Mucosa of descending colon (tissue), 3 donors: ENCODE data around the gene HLX. TPM values are rescaled to one million over a fixed set of nuclear protein-coding genes. Genes with fewer than 3 reads are reported as not detected.

ENCODE experiments used
- ATAC-seq: fragments of 200-7000 bp; cut with Tn5 transposase; one replicate; pipeline ENCODE4 v1.9.1; 2020; ENCODE audit warnings: mild to moderate bottlenecking, moderate library complexity
- DNase-seq, 3 donors: peaks; one replicate each; pipeline ENCODE4 v3.0.0-alpha.2; 2020
- H3K36me3 ChIP-seq: fragments of 200-600 bp; one replicate; pipeline ENCODE4 v1.8.0; 2021; ENCODE audit warnings: low read depth, mild to moderate bottlenecking
- H3K4me1 ChIP-seq: fragments of 200-600 bp; one replicate; pipeline ENCODE4 v1.8.0; 2021; ENCODE audit warnings: low read depth, mild to moderate bottlenecking
- H3K4me3 ChIP-seq: fragments of 200-600 bp; one replicate; pipeline ENCODE4 v1.8.0; 2021; ENCODE audit warnings: mild to moderate bottlenecking
- H3K9me3 ChIP-seq: fragments of 200-600 bp; one replicate; pipeline ENCODE4 v1.8.0; 2021; ENCODE audit warnings: mild to moderate bottlenecking
- intact Hi-C, 2 donors: fragments of 100-400 bp; cut with DNase I in 1 of 2; cut with micrococcal nuclease in 1 of 2; formaldehyde crosslinking; loops; one replicate each; pipeline versions ENCODE4 v1.11.0 to v1.11.1; 2022; cut with DNase I, micrococcal nuclease
- total RNA-seq, 3 donors: library from RNA; stranded (reverse); fragmentation: NEBNext Ultra II Directional in 2 of 3; extraction: Animal tissue kit (Norgen Biotek cat#: 25700) in 2 of 3; gene quantifications; one replicate each; pipeline versions ENCODE4 v1.2.1 to v1.2.4, GENCODE V29; 2021 to 2023
- TF ChIP-seq, protein P1 (sequence below): fragments of 200-600 bp; IDR thresholded peaks from one replicate; pipeline ENCODE4 v1.8.0; 2022; ENCODE audit warnings: antibody characterized with exemption, mild to moderate bottlenecking
- donor health status: DM: no; HTN: no; CAD: no; lungs with moderate emphysema.
- donor health status: DM: no; HTN: no; CAD: no.
- donor health status: DM: no; HTN: yes; CAD: no.

HLX gene
- total RNA-seq, 3 donors from 2014 or later: 2.6 to 43.4 (median 6.2) TPM

DNA sequence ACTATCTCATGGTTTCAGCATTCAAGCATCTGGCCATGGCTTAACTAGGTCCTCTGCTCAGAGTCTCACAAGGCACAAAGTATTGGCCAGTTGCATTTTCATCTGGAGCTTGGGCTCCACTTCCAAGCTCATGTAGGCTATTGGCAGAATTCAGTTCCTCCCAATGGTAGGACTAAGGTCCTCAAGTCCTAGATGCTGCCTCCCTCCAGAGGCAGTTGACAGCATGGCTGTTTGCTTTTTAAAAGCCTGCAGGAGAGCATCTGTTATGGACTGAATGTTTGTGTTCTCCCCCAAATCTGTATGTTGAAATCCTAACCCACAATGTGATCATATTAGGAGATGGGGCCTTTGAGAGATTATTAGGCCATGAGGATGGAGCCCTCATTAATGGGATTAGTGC lies 38.0 kb upstream of the HLX start:
- DNase-seq (no peak), ATAC-seq (no peak)
- intact Hi-C loops: no loop called here
- no peaks in the 10 kb centered on the region for H3K9me3 ChIP-seq
- no peaks in the 10 kb centered on the region for H3K36me3 ChIP-seq
- no peaks in the 10 kb centered on the region for H3K4me1 ChIP-seq
- TF ChIP-seq, protein P1, sequence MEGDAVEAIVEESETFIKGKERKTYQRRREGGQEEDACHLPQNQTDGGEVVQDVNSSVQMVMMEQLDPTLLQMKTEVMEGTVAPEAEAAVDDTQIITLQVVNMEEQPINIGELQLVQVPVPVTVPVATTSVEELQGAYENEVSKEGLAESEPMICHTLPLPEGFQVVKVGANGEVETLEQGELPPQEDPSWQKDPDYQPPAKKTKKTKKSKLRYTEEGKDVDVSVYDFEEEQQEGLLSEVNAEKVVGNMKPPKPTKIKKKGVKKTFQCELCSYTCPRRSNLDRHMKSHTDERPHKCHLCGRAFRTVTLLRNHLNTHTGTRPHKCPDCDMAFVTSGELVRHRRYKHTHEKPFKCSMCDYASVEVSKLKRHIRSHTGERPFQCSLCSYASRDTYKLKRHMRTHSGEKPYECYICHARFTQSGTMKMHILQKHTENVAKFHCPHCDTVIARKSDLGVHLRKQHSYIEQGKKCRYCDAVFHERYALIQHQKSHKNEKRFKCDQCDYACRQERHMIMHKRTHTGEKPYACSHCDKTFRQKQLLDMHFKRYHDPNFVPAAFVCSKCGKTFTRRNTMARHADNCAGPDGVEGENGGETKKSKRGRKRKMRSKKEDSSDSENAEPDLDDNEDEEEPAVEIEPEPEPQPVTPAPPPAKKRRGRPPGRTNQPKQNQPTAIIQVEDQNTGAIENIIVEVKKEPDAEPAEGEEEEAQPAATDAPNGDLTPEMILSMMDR: no peak
- no peak overlapping the region for H3K4me3 ChIP-seq

DNA sequence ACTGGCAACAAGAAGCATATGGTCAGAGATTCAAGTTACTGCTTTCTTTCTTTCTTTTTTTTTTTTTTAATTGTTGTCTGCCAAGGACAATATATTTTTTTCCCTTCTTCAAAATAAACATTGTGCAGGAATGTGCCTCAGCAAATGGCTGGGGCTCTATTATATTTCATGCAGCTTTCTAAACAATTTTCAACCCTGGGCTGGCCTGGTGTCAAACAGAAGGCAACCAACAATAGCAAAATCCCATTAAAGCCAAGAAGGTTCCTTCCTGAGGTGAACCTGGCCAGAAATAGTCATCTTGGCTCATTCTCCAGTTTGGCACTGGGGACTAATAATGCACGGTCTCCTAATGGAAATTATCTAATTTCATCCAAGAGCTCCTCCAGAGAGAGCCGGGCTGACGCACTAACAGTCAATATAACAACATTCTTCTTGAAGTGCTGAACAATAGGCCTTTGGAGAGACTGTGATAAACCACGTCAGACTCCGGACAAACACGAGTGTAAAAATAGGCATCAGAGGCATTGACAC lies 35.7 kb upstream of the HLX start:
- no peak overlapping the region for H3K4me3 ChIP-seq
- DNase-seq: peak in 1 of 3 donors; percentile 30
- TF ChIP-seq, protein P1: no peak
- ATAC-seq: no peak
- intact Hi-C loops: no loop called here
- no peaks in the 10 kb centered on the region for H3K9me3 ChIP-seq
- no peaks in the 10 kb centered on the region for H3K36me3 ChIP-seq
- no peaks in the 10 kb centered on the region for H3K4me1 ChIP-seq

DNA sequence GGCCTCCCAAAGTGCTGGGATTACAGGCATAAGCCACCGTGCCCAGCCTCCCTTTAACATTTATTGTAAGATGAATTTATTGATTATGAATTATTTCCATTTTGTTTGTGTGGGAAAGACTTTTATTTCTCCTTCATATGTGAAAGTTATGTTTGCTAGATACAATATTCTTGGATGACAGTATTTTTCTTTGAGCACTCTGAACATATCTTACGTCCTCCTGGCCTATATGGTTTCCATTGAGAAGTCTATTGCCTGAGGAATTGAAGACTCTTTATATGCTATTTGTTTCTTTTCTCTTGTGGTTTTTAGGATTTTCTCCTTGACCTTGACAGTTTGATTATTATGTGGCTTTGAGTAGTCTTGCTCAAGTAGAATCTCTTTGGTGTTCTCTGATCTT lies 26.8 kb upstream of the HLX start:
- Histone ChIP-seq H3K4me1 (no peaks in the 10 kb centered on the region), H3K9me3 (peaks cover 5% of the 10 kb centered on the region), H3K36me3 (no peaks in the 10 kb centered on the region), H3K4me3 (no peak overlapping the region)
- ATAC-seq: no peak
- no peak for DNase-seq
- TF ChIP-seq, protein P1: no peak
- intact Hi-C loops: no loop called here

DNA sequence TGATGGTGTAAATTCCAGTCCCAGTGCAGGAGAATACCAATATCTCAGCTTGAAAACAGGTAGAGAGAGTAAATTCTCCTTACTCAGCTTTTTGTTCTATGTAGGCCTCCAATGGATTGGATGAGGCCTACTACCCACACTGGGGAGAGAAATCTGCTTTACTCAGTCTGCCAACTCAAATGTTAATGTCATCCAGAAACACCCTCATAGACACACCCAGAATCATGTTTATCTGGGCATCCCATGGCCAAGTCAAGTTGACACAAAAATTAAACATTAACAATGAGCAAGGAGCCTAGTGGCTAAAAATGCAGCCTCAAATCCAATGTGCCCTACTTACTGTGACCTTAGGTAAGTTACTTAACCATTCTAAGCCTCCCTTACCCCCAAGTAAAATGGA lies 6.9 kb upstream of the HLX start:
- no peaks in the 10 kb centered on the region for H3K4me1 ChIP-seq
- TF ChIP-seq, protein P1: no peak
- DNase-seq (no peak), ATAC-seq (peak; percentile 51)
- no peak overlapping the region for H3K4me3 ChIP-seq
- intact Hi-C loops: loop anchor here in 1 of 2 donors (10.0 kb wide), 2 partner anchors 57 to 563 kb away; no protein-coding TSS in a partner anchor
- H3K9me3 ChIP-seq: no peaks in the 10 kb centered on the region
- no peaks in the 10 kb centered on the region for H3K36me3 ChIP-seq

DNA sequence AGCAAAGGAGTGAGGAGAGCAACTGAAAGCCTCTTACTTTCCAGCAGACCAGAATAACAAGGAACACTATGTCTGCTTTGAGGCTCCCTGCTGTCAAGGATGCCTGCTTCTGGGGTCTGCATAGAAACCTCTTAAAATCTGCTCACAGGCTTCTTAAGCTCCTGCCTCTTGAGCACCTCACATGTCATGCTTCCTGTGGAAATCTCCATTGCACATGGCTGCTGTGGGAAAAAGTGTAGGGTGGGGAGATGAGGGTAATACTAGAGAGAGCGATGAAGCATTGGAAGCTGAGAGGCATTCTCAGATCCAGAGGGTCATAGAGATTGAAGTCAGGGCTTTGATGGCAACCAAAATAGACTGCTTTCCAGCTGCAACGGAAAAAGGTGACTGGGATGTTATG lies 6.2 kb upstream of the HLX start:
- Histone ChIP-seq H3K4me1 (no peaks in the 10 kb centered on the region), H3K9me3 (no peaks in the 10 kb centered on the region), H3K36me3 (no peaks in the 10 kb centered on the region), H3K4me3 (no peak overlapping the region)
- intact Hi-C loops: loop anchor here in 1 of 2 donors (10.0 kb wide), 2 partner anchors 58 to 562 kb away; no protein-coding TSS in a partner anchor
- no peak for DNase-seq
- ATAC-seq: no peak
- TF ChIP-seq, protein P1: no peak
